ENCODE results near the gene RDH5. TPM values are rescaled to one million over a fixed set of nuclear protein-coding genes. Genes with fewer than 3 reads are reported as not detected.

The RDH5 gene
- total RNA-seq, 1 experiment from 2014 or later = 6.0 TPM

GRCh38 chr12:55716582-55716957 is 3.6 kb upstream of the RDH5 start:
- Histone ChIP-seq H3K9me3 (no peaks in the 10 kb centered on the region), H3K4me1 (peaks cover 40% of the 10 kb centered on the region), H3K36me3 (ENCODE audit: control insufficient read depth, insufficient read depth, low read length) (no peaks in the 10 kb centered on the region), H3K27me3 (replicated peaks; ENCODE audit: control insufficient read depth, insufficient read depth, low read length) (no peaks in the 10 kb centered on the region), H3K4me3 (ENCODE audit: low read depth, low read length) (peak overlapping the region; percentile 55)
- ChIA-PET POLR2A (interaction anchor here (1.0 to 1.3 kb wide), 3 partner anchors 12 to 102 kb away, joined by 3 to 7 read pairs (median 3); partner anchors contain the start of gene ORMDL2), CTCF (interaction anchor here (1.1 to 1.8 kb wide), 4 partner anchors 8 to 35 kb away, joined by 3 to 5 read pairs (median 4); a partner anchor contains a TSS)
- intact Hi-C loops (cut with micrococcal nuclease; ENCODE audit: unreplicated experiment) = loop anchor here (1.0 kb wide), 1 partner anchor 8 kb away; no protein-coding TSS in a partner anchor
- TF ChIP-seq, protein P1, sequence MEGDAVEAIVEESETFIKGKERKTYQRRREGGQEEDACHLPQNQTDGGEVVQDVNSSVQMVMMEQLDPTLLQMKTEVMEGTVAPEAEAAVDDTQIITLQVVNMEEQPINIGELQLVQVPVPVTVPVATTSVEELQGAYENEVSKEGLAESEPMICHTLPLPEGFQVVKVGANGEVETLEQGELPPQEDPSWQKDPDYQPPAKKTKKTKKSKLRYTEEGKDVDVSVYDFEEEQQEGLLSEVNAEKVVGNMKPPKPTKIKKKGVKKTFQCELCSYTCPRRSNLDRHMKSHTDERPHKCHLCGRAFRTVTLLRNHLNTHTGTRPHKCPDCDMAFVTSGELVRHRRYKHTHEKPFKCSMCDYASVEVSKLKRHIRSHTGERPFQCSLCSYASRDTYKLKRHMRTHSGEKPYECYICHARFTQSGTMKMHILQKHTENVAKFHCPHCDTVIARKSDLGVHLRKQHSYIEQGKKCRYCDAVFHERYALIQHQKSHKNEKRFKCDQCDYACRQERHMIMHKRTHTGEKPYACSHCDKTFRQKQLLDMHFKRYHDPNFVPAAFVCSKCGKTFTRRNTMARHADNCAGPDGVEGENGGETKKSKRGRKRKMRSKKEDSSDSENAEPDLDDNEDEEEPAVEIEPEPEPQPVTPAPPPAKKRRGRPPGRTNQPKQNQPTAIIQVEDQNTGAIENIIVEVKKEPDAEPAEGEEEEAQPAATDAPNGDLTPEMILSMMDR (IDR thresholded peaks at IDR 0.05; ENCODE audit: insufficient read depth in 1 of 2, low read depth in 1 of 2, low read length in 1 of 2, severe bottlenecking in 1 of 2, unreplicated experiment in 1 of 2) = no peak
- Mint-ChIP-seq H3K9me3 (ENCODE audit: unreplicated experiment) (no peaks in the 10 kb centered on the region), H3K27ac (ENCODE audit: unreplicated experiment) (peak overlapping the region; percentile 80), H3K36me3 (ENCODE audit: insufficient read depth, unreplicated experiment) (peaks cover 19% of the 10 kb centered on the region), H3K27me3 (ENCODE audit: insufficient read depth, unreplicated experiment) (peaks cover 7% of the 10 kb centered on the region), H3K4me1 (ENCODE audit: low read depth, unreplicated experiment) (no peaks in the 10 kb centered on the region), H3K4me3 (ENCODE audit: unreplicated experiment) (peak overlapping the region; percentile 69)
- BruUV-seq (replicated peaks) = no TSS peak
- no peak for DNase-seq

DNA sequence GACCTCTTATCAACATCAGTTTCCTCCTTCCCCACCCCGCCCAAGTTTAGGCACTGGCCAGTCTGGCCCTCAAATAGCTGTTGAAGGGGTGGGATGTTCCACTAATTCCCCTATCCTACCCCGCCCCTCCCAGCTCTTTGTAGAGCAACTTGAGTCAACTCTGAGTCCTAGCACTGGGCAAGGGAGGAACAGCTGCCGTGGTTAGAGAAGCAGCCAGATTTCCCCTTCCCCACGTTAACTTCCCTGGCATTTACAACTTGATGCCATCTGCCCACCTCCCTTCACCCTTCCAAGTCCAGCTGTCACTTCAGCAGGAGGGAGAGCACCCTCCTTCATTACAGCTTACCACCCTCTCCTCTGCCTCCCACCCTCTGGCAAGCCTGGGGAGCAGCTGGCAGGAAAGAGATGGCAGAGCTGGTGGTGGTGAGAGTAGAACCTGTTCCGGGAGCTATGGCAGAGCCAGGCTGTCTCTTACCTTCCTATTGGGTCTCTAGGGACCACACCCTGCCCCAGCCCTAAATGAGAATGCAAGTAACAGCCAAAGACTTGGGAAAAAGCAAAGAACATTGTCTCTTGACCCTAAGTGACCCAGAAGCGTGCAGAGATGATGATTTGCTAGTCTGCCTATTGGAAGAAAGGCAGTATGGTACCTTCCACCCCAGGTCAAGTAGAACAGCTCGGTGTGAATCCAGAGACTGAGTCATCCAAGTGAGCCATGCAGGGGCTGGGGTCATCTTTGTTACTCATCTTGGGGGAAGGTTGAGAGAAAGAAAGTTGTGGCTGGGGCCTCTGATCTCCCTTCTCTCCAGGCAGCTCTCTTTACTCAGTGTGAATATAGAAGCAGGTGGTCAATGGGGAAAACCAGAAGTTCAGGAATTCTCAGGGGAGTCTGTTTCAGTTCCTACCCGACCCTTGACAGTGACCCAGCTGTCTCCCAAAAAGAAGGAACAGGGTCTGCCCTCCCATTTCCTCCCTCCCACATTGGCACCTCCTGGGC is 2.9 kb upstream of the RDH5 start:
- TF ChIP-seq, protein P1 (IDR thresholded peaks at IDR 0.05; ENCODE audit: insufficient read depth in 1 of 2, low read depth in 1 of 2, low read length in 1 of 2, severe bottlenecking in 1 of 2, unreplicated experiment in 1 of 2) = no peak
- Mint-ChIP-seq H3K4me1 (ENCODE audit: low read depth, unreplicated experiment) (no peaks in the 10 kb centered on the region), H3K27ac (ENCODE audit: unreplicated experiment) (peak overlapping the region; percentile 80), H3K9me3 (ENCODE audit: unreplicated experiment) (no peaks in the 10 kb centered on the region), H3K36me3 (ENCODE audit: insufficient read depth, unreplicated experiment) (peaks cover 26% of the 10 kb centered on the region), H3K27me3 (ENCODE audit: insufficient read depth, unreplicated experiment) (peaks cover 3% of the 10 kb centered on the region), H3K4me3 (ENCODE audit: unreplicated experiment) (peak overlapping the region; percentile 69)
- BruUV-seq (replicated peaks) = no TSS peak
- no peaks in the 10 kb centered on the region for H3K27me3 ChIP-seq (replicated peaks; ENCODE audit: control insufficient read depth, insufficient read depth, low read length)
- ChIA-PET POLR2A (interaction anchor here (0.6 to 1.1 kb wide), 2 partner anchors 11 to 101 kb away, joined by 3 read pairs; partner anchors contain the start of genes CD63 and ORMDL2), CTCF (interaction anchor here (1.1 to 1.8 kb wide), 3 partner anchors 8 to 36 kb away, joined by 3 to 5 read pairs (median 4); a partner anchor contains a TSS)
- peaks cover 40% of the 10 kb centered on the region for H3K4me1 ChIP-seq
- no peak for DNase-seq
- H3K9me3 ChIP-seq = no peaks in the 10 kb centered on the region
- peak overlapping the region; percentile 55 for H3K4me3 ChIP-seq (ENCODE audit: low read depth, low read length)
- no peaks in the 10 kb centered on the region for H3K36me3 ChIP-seq (ENCODE audit: control insufficient read depth, insufficient read depth, low read length)
- intact Hi-C loops (cut with micrococcal nuclease; ENCODE audit: unreplicated experiment) = no loop called here

DNA sequence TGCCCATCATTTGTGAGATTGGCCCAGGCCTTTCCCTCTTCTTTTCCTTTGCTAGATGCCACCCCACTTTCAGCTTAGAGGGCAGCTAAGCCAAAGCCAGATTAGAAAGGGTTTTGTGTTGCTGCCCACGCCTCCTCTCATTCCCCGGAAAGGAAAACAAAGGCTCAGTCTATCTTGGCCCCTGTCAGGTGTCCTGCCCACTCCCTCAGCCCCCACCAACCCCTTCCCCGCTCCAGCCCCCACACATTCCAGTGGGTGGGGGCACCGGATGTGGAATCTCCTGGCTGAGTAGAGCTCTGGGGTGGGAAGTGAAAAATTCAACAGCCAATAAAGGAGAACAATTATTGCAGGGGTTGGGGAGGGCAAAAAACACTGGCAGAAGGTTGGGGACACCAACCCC is 2.2 kb upstream of the RDH5 start:
- no TSS peak for BruUV-seq (replicated peaks)
- intact Hi-C loops (cut with micrococcal nuclease; ENCODE audit: unreplicated experiment) = no loop called here
- TF ChIP-seq, protein P1 (IDR thresholded peaks at IDR 0.05; ENCODE audit: insufficient read depth in 1 of 2, low read depth in 1 of 2, low read length in 1 of 2, severe bottlenecking in 1 of 2, unreplicated experiment in 1 of 2) = no peak
- Mint-ChIP-seq H3K27me3 (ENCODE audit: insufficient read depth, unreplicated experiment) (no peaks in the 10 kb centered on the region), H3K36me3 (ENCODE audit: insufficient read depth, unreplicated experiment) (peaks cover 27% of the 10 kb centered on the region), H3K9me3 (ENCODE audit: unreplicated experiment) (no peaks in the 10 kb centered on the region), H3K4me1 (ENCODE audit: low read depth, unreplicated experiment) (no peaks in the 10 kb centered on the region), H3K27ac (ENCODE audit: unreplicated experiment) (no peak overlapping the region), H3K4me3 (ENCODE audit: unreplicated experiment) (no peak overlapping the region)
- ChIA-PET POLR2A (interaction anchor here (0.6 kb wide), 1 partner anchor 11 kb away, joined by 3 read pairs; the partner anchor contains the start of gene CD63), CTCF (interaction anchor here (1.8 kb wide), 1 partner anchor 36 kb away, joined by 5 read pairs; a partner anchor contains a TSS)
- no peaks in the 10 kb centered on the region for H3K36me3 ChIP-seq (ENCODE audit: control insufficient read depth, insufficient read depth, low read length)
- H3K4me1 ChIP-seq = peaks cover 40% of the 10 kb centered on the region
- no peaks in the 10 kb centered on the region for H3K27me3 ChIP-seq (replicated peaks; ENCODE audit: control insufficient read depth, insufficient read depth, low read length)
- H3K9me3 ChIP-seq = no peaks in the 10 kb centered on the region
- H3K4me3 ChIP-seq (ENCODE audit: low read depth, low read length) = no peak overlapping the region
- DNase-seq = no peak
